Muscle of arm (tissue), 14 donors: ENCODE results near the gene MRPL24. TPM values are rescaled to one million over a fixed set of nuclear protein-coding genes. Genes with fewer than 3 reads are reported as not detected.

Experiments used
- DNase-seq: peaks from one replicate; pipeline ENCODE4 v3.0.0-alpha.2; 2013
- long read RNA-seq, 11 donors: transcript quantifications; one replicate each; lab custom pipeline, GENCODE V29; 2026
- polyA plus RNA-seq, 12 donors: library from polyadenylated mRNA; unstranded; fragments of 120-200 nt; gene quantifications; one replicate each; pipeline ENCODE4 v1.2.1, GENCODE V29; 2013; ENCODE audit not compliant: insufficient read length in 12 of 12

MRPL24 gene
- 10 to 100 TPM in 11 of 12 donors, not detected in 1; 34.7 to 70.4 (median 66.3) TPM for polyA plus RNA-seq
- long read RNA-seq, donor 1, transcript MRPL24-202 (6 exons, 883 nt): minor isoform, 22 of 62 reads
- long read RNA-seq, donor 1, transcript MRPL24-201 (6 exons, 883 nt): major isoform, 31 of 62 reads
- long read RNA-seq, donor 1, partial matches to known transcripts: 5 of 62 reads
- long read RNA-seq, donor 1, other reads (novel, unspliced or antisense): 0 of 62 reads
- long read RNA-seq, donor 2, transcript MRPL24-206 (3 exons, 560 nt): minor isoform, 6 of 51 reads
- long read RNA-seq, donor 2, transcript MRPL24-202 (6 exons, 883 nt): major isoform, 24 of 51 reads
- long read RNA-seq, donor 2, transcript MRPL24-201 (6 exons, 883 nt): minor isoform, 21 of 51 reads
- long read RNA-seq, donor 2, partial matches to known transcripts: 0 of 51 reads
- long read RNA-seq, donor 2, other reads (novel, unspliced or antisense): 0 of 51 reads
- long read RNA-seq, donor 3, transcript MRPL24-202 (6 exons, 883 nt): major isoform, 12 of 25 reads
- long read RNA-seq, donor 3, transcript MRPL24-201 (6 exons, 883 nt): minor isoform, 10 of 25 reads
- long read RNA-seq, donor 3, partial matches to known transcripts: 0 of 25 reads
- long read RNA-seq, donor 3, other reads (novel, unspliced or antisense): 0 of 25 reads
- long read RNA-seq, donor 4, transcript MRPL24-202 (6 exons, 883 nt): major isoform, 14 of 27 reads
- long read RNA-seq, donor 4, transcript MRPL24-201 (6 exons, 883 nt): minor isoform, 11 of 27 reads
- long read RNA-seq, donor 4, partial matches to known transcripts: 0 of 27 reads
- long read RNA-seq, donor 4, other reads (novel, unspliced or antisense): 0 of 27 reads
- long read RNA-seq, donor 5, transcript MRPL24-202 (6 exons, 883 nt): major isoform, 43 of 75 reads
- long read RNA-seq, donor 5, transcript MRPL24-201 (6 exons, 883 nt): minor isoform, 25 of 75 reads
- long read RNA-seq, donor 5, partial matches to known transcripts: 5 of 75 reads
- long read RNA-seq, donor 5, other reads (novel, unspliced or antisense): 0 of 75 reads
- long read RNA-seq, donor 6, transcript MRPL24-202 (6 exons, 883 nt): minor isoform, 11 of 29 reads
- long read RNA-seq, donor 6, transcript MRPL24-201 (6 exons, 883 nt): major isoform, 15 of 29 reads
- long read RNA-seq, donor 6, partial matches to known transcripts: 0 of 29 reads
- long read RNA-seq, donor 6, other reads (novel, unspliced or antisense): 0 of 29 reads
- long read RNA-seq, donor 7, transcript MRPL24-201 (6 exons, 883 nt): major isoform, 8 of 17 reads
- long read RNA-seq, donor 7, transcript MRPL24-202 (6 exons, 883 nt): minor isoform, 7 of 17 reads
- long read RNA-seq, donor 7, partial matches to known transcripts: 0 of 17 reads
- long read RNA-seq, donor 7, other reads (novel, unspliced or antisense): 0 of 17 reads
- long read RNA-seq, donor 8, transcript MRPL24-201 (6 exons, 883 nt): minor isoform, 11 of 49 reads
- long read RNA-seq, donor 8, transcript MRPL24-202 (6 exons, 883 nt): major isoform, 36 of 49 reads
- long read RNA-seq, donor 8, partial matches to known transcripts: 0 of 49 reads
- long read RNA-seq, donor 8, other reads (novel, unspliced or antisense): 0 of 49 reads
- long read RNA-seq, donor 9, transcript MRPL24-201 (6 exons, 883 nt): minor isoform, 15 of 35 reads
- long read RNA-seq, donor 9, transcript MRPL24-202 (6 exons, 883 nt): major isoform, 20 of 35 reads
- long read RNA-seq, donor 9, partial matches to known transcripts: 0 of 35 reads
- long read RNA-seq, donor 9, other reads (novel, unspliced or antisense): 0 of 35 reads
- long read RNA-seq, donor 10, transcript MRPL24-202 (6 exons, 883 nt): major isoform, 26 of 42 reads
- long read RNA-seq, donor 10, transcript MRPL24-201 (6 exons, 883 nt): minor isoform, 15 of 42 reads
- long read RNA-seq, donor 10, partial matches to known transcripts: 0 of 42 reads
- long read RNA-seq, donor 10, other reads (novel, unspliced or antisense): 0 of 42 reads
- long read RNA-seq, donor 11, transcript MRPL24-202 (6 exons, 883 nt): major isoform, 21 of 51 reads
- long read RNA-seq, donor 11, transcript MRPL24-201 (6 exons, 883 nt): major isoform, 21 of 51 reads
- long read RNA-seq, donor 11, partial matches to known transcripts: 6 of 51 reads
- long read RNA-seq, donor 11, other reads (novel, unspliced or antisense): 0 of 51 reads

DNA sequence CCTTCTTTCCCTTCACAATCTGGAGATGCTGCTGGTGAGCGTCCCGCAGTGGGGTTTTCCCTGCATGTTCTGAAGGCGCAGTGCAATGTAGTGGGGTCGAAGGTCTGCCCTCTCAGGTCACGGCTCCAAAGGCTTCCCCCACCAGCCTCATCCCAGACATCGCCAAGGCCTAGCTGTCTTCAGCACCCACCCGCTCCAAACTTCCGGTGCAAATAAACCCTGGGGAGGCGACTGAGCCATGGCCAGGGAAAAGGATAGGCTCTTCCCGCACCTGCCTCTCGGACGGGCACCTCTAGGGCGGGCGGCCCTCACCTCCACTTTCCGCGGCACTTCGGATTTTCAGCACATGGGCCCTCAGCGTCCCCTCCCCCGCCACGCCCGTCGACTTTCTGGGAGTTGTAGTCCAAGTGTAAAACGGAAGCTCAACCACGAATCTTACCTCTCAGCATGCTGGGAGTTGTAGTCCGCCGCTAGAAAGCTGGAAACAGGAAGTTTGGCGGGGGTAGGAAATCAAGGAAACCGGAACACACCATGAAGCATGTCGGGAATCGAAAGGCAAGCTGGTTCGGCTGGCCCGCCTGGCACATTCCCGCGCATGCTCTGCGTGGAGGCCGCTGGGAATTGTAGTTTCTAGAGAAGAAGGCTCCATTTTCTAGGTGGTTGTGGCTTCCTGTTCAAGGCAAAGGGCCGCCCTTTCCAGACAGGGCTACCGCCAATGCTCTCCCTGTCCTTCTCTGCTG lies at the start of gene MRPL24:
MRPL24 (minus strand) TSS at position 348 of the 740 bp plus-strand sequence. CDS start 2,384 bp downstream, outside the sequence.
- peak; percentile 98 for DNase-seq

DNA sequence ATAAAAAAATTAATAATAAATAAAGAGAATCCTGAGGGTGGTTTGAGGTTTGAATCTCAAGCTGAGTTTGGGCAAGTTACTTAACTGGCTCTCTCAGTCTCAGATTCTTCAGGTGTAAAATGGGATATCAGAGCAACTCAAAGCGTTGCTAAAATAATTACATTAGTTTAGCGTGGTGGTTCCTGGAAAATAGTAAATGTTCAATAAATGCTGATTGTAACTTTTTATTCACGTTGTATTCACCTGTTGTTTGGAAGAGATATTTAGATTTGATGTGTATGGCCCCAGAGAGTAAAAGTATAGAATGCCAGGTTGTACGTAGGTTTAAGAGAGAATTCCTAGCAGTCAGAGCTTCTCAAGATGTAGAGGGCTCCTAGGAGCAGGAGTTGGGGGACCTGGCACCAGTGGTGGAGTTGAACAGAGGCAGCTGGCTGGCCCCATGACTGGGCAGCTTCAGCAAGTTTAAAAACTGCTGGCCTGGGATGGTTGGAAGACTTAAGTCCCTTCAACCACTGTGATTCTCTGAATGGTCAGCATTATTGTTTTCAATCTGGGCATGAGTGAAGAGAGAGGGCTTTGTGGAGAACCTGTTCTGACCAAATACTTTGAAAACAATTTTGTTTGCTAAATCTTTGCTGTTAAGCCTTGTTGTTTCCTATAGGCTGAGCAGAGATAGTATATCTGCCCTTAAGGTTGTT lies 48.9 kb upstream of the MRPL24 start:
- no peak for DNase-seq

DNA sequence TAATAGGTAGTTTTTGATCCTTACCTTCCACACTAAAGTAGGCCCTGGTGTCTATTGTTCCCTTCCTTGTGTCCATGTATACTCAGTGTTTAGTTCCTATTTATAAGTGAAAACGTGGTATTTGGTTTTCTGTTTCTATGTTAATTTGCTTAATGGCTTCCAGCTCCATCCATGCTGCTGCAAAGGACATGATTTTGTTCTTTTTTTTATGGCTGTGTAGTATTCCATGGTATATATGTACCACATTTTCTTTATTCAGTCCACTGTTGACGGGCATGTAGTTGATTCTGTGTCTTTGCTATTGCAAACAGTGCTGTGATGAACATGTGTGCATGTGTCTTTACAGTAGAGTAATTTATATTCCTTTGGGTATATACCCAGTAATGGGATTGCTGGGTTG lies 47.2 kb upstream of the MRPL24 start:
- no peak for DNase-seq

GRCh38 chr1:156786640-156787039 lies 45.8 kb upstream of the MRPL24 start:
- no peak for DNase-seq

GRCh38 chr1:156785458-156785857 lies 44.6 kb upstream of the MRPL24 start:
- no peak for DNase-seq

GRCh38 chr1:156781585-156782186 lies 40.8 kb upstream of the MRPL24 start:
- no peak for DNase-seq

DNA sequence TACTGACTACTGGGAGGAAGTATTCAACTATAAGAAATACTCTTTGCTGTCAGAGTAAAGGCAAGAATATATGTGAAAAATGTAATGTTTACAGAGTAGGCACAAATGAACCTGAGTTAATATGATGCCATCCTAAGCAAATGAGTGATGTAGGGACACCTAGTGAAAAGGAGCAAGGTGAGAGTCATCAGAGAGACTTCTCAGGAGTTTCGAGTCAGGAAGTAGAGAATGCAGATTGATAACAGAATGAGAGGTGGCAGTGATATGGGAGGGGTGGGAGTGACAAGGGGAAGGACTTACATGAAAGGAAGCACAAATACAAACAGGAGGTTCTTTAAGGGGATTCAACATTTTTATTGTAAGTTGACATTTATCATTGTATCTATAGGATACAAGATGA lies 36.7 kb upstream of the MRPL24 start:
- no peak for DNase-seq

DNA sequence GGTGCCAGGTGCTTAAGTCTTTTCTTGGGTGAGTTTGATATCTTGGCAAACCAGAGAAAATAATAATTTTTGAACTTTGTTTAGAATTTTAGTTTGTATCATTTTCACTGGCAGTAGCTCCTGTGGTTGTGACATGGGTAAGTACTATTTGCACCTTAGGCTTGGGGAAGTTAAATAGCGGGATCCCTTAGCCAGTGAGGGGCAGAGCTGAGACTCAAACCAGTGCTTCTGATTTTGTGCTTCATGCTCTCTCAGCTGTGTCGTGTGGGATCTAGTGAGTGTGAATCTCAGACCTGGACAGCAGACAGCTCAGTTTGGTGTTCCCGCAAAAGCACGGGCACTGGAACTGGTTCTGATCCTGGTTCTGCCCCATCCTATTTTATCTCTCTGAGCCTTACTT lies 36.1 kb upstream of the MRPL24 start:
- no peak for DNase-seq

DNA sequence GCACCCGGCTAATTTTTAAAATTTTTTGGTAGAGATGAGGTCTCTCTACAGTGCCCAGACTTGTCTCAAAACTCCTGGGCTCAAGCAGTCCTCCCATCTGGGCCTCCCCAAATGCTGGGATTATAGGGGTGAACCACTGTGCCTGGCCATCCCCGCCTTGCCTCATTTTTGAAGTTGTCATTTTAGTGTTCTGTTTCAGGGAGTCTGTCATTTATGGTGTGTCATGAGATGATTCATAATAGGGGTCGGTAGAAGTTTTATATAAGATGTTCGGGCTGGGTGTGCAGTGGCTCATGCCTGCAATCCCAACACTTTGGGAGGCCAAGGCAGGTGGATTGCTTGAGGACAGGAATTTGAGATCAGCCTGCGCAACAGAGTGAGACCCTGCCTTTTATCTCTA lies 34.9 kb upstream of the MRPL24 start:
- no peak for DNase-seq

GRCh38 chr1:156773607-156774006 lies 32.7 kb upstream of the MRPL24 start:
- DNase-seq: no peak

DNA sequence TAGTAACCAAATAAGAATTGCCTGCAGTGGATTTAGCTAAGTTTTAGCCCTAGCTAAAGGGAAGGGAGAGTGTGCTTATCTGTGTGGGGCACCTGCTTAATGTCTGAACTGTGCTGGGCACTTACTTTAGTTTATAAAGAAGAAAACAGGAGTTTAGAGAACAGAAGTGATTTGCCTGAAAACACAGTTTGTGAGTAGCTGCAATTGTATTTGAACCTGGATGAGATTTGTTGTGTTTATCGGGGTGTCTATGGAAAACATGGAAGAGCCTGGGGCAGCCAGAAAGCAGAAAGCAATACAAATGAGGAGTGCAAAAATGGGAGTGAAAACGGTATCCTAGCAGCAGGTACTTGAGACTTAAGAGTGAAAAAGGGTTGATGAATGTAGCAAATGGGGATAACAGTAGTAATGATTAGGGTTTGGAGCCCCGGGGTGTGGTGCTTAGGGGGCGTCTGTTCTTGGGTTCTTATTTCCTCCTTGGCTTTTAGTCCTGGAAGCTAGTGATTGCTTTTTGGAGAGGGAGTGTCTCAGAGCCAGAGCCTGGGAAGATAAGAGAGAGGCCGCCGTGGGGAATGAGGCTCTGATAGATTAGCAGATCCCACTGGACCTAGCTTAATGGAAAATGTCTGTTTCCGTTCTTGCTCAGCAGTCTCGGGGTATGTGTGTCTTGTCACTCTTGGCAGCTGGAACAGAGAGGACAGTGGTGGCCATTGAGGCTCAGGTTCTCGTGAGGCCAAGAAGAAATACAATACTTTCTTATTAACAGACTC lies 32.0 kb upstream of the MRPL24 start:
- DNase-seq: peak; percentile 19

GRCh38 chr1:156772222-156772621 lies 31.3 kb upstream of the MRPL24 start:
- DNase-seq: no peak

DNA sequence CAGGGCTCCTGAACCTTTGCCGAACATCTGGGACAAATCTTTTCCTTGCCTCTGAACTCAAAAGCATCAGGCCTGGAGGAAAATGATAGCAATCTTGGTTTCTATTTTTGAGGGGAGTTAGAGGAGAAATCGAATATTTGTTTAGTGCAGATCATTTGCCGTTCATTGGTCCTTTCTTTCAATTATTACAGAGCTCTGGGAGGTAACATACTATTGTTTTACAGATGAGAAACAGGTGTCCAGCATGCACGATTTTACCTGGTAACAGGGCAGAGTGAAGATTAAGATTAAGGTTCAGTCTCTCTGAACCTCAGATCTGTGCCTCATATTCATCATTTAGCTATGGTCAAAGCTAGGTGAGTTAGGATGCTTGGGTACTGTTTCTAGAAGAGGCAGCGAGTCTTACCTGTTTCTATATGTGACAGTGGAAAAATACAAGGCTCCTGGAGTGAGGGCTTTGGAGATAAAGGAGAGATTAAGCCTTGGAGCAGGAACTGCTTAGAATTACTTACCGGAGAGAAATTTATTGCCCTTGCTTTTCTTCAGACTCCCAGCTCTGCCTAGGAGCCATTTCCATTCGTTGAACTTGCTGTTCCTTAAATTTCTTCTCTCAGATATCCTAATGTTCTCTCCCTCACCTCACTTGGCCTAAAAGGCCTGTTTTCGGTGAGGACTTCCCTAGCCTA lies 27.9 kb upstream of the MRPL24 start:
- no peak for DNase-seq

DNA sequence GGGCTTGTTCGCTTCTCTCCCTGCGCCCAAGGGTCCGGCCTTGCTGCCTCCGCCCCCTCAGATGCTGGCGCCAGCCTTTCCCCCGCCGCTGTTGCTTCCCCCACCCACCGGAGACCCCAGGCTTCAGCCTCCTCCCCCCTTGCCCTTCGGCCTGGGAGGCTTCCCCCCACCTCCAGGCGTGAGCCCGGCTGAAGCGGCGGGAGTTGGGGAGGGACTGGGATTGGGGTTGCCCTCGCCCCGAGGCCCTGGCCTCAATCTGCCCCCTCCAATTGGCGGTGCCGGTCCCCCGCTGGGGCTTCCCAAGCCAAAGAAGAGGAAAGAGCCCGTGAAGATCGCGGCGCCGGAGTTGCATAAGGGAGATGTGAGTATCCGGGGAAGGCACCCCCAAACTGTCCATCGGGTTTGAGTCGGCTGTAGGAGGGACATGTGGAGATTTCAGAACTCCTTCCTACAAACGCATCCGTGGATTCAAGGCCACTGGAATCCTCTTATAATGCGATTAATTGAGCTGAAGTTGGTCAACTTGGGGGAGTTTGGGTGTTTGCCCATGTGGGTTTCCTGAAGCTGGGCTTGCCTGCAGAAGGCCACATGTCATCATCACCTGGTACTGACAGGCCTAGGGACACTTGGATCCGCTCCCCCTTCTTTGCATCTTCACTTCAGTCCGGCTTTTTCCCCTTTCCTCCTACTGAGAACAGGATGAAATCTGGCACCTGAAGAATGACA lies 27.2 kb upstream of the MRPL24 start:
- DNase-seq: peak; percentile 31

DNA sequence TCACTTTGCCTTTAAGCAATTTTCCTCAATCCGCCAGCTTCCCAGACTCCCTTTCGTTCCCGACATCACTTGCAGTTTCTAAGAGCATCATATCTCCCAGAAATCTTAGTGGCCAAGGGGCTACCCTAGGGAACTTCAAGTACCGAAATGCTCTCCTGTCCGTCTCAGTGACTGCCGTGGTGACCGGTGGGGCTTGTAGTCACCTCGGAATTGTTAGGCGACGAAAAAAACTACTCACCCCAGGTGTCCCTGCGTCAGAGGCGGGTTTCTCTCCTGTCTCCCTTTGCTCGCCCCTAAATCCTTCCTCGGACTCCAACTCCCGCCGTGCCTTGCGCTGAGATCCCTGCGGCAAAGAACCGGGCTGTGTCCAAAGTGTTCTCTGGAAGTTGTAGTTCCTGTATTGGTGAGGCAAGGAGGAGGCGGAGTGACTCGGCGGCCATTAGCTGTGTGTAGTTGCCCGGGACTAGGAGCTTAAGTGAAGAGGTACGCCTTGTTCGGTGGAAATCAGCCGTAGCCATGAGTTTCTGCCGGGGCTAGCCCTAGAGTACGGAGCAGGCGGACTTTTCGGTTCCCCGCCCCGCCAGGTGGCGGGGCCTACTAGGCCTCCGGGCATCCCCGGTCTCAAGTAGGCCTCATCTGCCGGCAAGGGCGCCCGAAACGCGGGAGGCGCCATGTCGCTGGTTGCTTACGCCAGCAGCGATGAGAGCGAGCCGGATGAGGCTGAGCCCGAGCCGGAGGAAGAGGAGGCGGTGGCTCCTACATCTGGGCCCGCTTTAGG lies 26.4 kb upstream of the MRPL24 start, which contains the start of gene PRCC:
PRCC (plus strand) TSS at position 435 of the 778 bp plus-strand sequence; CDS start at position 672, 237 bp downstream.
- peak; percentile 99 for DNase-seq
